GM19025 (cell line): ENCODE results near the gene CDCA5.

Source experiments
- ATAC-seq: cut with Tn5 transposase; IDR thresholded peaks from one replicate; pipeline ENCODE4 v1.9.1; 2021; ENCODE audit warnings: mild to moderate bottlenecking, low read depth, moderate library complexity; ENCODE audit not compliant: unreplicated experiment

Gene CDCA5

DNA sequence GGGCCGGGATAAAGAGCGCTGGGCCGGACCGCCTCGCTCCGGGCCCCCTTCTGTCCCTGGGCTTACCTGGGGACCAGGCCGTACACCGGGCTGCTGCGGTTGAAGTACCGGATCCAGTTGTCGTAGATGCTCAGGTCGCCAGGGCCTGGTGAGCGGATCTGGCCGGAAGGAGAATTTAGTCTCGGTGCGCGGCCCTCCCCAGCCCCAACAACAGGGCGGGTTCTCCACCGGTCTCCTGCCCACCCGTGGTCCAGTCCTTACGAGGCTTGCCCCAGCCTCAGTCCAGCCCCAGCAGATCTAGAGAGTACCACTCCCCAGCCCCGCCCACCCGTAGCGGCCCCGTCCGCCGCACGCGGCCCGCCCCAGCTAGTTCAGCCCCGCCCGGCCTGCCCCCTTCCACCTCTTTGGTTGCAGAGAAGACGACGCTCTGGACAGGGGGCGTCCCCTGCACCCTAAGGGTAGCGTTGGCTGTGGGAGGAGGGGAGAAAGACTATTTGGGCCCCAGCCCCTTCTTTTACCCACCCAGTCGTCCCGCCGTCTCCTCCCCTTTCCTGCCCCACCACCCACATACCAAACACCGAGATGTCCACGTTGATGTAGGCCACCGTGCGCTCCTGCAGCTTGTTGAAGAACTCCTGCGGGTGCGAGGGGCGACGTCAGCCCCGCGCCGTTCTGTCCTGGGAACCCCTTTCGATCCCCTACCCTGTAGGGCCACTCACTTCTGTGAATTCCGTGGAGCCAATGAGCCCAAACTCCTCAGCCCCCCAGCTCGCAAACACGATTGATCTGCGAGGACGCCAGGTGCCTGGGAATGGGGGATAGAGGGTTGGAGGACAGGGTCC lies 36.0 kb downstream of the CDCA5 start:
- no peak for ATAC-seq

DNA sequence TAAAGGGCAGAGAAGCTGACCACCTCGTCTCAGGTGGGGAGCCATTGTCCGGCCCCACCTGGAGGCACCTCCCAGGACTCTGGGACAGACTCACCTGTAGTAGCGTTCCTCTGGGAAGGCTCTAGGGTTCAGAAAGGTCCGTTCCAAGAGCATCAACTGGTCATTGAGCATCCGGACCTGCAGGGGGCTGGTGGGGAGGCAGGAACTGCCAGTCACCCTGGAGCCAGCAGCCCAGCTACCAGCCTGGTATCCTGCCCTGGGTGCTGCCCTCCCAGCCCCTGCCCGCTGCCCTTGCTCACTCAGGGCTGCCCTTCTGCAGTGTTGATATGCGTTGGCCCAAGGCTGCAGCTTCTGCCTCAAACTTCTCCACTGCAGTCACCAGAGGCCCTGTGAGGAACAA lies 38.1 kb downstream of the CDCA5 start:
- no peak for ATAC-seq

DNA sequence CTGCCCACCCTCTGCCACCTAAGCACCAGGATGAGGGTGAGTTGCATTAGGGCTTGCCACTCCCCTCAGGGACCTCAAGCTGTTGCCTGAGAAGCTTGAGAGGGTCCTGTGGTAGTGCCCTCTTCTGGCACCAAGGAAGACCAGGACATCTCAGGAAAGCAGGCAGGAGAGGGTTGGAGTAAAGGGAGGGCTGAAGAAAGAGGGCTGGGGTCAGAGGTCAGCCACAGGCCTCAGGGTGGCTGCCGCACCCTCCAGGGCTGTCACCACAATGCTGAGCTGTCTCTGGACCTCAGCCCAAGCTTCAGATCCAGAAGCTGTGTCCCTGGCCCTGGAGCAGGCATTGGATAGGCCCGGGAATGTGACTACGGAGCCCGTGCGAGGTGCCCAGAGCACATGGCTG lies 38.8 kb downstream of the CDCA5 start:
- ATAC-seq, result no peak

DNA sequence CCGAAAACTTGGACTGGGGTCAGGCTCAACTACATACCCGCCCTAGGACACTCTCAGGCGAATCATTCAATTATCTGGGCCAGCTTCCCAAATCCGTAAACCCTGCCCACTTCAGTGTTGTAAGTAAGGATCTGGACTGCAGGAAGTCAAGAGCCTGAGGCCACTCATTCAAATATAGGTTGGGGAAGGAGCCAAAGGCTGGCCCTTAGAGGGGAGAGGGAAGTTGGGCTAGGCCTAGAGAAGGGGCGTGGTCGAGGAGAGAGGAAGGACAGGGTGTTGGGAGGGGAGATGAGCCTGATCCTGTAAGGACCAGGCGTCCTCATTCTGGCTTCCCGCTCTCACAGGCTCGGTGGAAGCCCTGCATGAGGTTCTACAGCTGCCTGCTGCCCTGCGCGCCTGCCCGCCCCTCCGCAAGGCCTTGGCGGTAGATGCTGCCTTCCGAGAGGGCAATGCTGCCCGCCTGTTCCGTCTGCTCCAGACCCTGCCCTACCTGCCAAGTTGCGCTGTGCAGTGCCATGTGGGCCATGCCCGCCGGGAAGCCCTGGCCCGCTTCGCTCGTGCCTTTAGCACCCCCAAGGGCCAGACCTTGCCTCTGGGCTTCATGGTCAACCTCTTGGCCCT lies 39.8 kb downstream of the CDCA5 start:
- no peak for ATAC-seq

DNA sequence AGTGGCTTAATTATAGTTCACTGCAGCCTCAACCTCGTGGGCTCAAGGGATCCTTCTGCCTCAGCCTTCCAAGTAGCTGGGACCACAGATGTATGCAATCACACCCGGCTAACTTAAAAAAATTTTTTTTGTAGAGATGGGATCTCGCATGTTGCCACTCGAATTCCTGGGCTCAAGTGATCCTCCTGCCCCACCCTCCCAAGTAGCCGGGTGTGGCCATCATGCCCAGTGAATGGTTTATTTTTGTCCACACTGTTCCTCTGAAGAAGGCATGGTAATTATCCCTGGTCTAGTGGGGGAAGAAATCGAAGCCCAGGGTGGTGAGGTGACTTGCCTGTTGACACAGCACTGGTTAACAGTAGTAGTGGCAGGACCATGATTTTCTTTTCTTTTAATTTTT lies 40.9 kb downstream of the CDCA5 start:
- ATAC-seq, result no peak

DNA sequence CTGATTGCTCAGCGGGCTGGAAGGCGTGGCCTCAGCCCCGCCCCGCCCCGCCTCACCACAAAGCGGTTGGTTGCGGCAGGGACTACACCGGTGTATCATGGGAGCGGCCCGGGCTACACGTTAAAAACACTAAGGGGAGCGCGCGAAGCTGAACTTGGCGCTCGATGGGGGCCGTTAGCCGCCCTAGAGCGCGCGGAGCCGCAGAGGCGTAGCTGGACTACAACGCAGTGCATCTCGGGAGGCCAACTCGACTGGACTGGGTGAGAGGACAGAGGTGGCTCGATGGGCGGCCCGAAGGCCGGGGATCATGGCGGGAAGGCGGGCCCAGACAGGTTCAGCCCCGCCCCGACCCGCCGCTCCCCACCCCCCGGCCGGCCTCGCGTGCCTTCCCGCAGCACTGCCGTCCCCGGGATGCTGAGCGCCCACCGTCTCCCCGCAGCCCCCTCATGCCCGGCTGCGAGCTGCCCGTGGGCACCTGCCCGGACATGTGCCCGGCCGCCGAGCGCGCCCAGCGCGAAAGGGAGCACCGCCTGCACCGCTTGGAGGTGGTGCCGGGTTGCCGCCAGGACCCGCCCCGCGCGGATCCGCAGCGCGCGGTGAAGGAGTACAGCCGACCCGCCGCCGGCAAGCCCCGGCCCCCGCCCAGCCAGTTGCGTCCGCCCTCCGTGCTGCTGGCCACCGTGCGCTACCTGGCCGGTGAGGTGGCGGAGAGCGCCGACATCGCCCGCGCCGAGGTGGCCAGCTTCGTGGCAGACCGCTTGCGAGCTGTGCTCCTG lies 42.8 kb downstream of the CDCA5 start, which contains the start of gene SAC3D1:
TSS of gene SAC3D1 (plus strand) at position 364 of the 776 bp plus-strand sequence. CDS start at position 447, 83 bp downstream.
- peak; percentile 86 for ATAC-seq

DNA sequence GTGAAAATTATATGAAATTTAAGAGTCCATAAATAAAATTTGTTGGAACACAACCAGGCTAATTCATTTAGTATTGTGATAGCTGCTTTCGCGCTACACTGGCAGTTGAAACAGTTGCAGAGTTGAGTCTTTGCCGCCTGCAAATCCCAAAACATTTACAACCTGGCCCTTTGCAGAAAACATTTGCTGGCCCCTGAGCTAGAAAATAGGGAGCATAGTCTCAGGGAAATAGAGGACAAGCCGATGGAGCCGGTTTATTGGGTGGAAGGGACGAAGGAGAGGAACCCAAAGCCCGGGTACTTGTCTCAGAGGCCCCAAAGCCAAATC lies 43.4 kb downstream of the CDCA5 start:
- ATAC-seq, result no peak

DNA sequence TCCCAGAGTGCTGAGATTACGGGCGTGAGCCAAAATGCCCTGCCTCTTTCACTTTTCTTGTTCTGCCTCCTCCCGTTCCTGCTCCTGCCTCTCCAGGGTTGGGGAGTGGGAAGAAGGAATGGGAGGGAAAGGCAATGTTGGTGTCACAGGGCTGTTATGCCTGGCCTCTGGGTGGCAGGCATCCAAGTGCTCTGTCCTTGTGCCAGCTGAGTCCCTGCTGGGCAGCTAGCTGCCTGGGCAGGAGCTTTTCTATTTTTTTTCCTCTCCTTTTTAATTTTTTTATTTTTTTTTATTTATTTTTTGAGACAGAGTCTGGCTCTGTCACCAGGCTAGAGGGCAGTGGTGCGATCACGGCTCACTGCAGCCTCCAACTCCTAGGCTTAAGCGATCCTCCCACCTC lies 46.9 kb downstream of the CDCA5 start:
- no peak for ATAC-seq

DNA sequence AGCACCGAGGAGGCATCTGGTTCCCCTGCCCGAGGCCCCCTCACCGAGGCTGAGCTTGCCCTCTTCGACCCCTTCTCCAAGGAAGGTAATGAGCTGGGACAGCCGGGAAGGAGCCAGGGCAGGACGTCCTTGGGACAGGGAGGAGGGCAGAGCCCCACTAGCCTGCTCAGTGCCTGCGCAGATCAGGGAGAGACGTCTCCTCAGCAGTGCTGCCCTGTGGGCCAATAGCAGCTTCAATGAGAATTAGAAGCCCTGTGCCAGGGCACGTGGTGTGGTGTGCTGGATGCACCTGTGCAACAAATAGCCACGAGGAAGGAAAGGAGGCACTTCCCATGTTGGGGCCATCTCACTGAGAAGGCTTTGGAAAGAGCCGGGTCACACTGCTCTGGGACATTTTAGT lies 48.3 kb downstream of the CDCA5 start:
- no peak for ATAC-seq

DNA sequence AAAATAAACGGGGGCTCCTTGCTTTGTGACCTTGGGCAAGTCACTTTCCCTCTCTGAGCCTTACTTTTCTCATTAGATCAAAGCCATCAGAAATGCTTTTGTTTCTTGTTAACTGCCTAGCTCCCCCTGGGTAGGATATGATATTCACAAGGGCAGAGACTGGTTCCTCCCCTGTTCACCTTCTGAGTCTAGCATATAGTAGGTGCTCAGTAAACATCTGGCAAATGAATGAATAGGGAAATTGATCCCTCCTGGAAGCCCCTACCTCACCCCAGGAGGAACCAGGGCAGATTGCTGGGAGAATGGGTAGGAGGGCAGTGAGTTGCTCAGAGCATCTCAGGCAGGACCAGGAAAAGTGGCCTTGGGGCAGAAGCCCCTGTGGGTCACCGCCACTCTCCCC lies 49.4 kb downstream of the CDCA5 start:
- ATAC-seq, result no peak

DNA sequence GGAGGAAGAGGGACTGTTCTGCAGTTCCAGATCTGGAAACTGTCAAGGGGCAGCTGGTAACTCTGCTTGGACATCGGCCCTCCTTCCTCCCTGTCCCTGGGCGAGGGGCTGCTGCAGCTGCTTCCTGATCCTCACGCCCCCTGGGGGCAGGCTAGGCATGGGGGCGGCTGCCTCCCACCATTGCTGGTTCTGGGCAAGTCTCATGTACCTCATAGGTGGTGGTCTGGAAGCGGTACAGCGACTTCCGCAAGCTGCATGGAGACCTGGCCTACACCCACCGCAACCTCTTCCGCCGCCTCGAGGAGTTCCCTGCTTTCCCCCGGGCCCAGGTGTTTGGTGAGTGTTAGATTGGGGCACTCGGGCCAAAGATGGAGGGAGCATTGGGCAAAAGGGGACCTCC lies 51.6 kb downstream of the CDCA5 start:
- no peak for ATAC-seq
